OCI-M2 (cell line): ENCODE data around the gene NGEF.

Experiments used
- DNase-seq: peaks from one replicate; lab custom pipeline; 2025; ENCODE audit not compliant: unreplicated experiment; lab: John Stamatoyannopoulos, UW

Gene NGEF

DNA sequence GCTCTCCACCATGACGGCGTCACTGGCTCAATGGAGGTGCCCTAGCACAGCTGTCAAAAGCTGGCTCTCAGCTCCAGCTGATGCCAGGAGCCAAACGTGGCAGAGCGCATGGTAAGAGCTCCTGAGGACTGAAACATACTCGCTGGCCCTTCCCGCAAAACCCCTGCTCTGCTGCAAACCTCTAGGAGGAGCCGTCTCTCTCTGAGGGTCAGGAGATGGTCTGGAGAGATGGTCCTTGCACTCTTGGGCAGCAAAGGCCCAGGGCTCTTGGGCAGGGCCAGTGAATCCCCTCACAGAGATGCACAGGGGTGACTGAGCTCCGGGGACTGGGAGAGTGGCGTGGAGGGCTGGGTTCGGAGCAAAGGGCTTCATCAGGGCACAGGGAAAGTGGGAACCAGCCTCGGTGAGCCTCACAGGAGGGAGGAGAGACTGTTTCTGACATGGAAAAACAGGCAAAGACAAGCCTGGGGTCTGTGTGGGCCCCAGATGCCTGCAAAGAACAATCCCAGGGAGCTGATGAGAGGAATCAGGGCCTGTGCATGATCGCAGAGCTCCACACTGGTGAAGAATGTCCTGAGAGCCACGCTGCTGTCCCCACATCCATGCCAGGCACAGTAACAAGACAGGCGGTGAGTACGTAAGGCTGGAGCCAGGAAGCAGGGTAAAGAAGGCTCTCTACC, 125.7 kb downstream of the NGEF start:
- DNase-seq, result no peak

DNA sequence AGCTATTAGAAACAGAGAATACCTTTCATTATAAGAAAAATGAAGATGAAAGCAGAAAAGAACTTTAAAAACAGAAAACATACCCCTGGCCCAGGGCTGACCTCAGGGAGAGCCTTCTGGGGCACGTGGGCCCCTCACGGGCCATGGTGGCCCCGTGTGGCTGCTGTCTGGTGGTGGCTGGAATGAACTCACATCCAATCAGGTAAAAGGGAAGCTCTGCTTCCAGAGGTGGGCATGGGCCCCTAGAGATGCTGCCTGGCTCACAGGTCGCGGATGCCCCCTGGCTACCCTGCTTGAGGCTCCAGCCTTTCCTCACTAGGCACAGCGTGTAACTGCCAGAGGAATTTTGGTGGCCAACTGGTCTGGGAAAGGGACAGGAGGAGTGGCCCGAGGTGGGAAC, 126.4 kb downstream of the NGEF start:
- no peak for DNase-seq

DNA sequence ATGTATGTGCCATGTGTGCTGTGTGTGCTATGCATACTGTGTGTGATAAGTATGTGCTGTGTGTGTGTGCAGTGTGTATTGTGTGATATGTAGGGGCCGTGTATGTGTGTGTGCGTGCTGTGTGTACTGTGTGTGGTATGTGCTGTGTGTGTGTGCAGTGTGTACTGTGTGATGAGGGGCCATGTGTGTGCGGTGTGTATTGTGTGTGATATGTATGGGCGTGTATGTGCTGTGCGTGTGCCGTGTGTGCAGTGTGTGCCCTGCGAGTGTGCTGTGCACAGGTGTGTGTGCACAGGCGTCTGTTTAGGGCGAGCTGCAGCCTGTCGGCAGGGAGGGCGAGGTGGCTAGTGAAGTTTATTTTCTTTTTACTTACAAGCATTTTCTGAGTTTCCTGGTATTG, 126.9 kb downstream of the NGEF start:
- DNase-seq, result no peak

DNA sequence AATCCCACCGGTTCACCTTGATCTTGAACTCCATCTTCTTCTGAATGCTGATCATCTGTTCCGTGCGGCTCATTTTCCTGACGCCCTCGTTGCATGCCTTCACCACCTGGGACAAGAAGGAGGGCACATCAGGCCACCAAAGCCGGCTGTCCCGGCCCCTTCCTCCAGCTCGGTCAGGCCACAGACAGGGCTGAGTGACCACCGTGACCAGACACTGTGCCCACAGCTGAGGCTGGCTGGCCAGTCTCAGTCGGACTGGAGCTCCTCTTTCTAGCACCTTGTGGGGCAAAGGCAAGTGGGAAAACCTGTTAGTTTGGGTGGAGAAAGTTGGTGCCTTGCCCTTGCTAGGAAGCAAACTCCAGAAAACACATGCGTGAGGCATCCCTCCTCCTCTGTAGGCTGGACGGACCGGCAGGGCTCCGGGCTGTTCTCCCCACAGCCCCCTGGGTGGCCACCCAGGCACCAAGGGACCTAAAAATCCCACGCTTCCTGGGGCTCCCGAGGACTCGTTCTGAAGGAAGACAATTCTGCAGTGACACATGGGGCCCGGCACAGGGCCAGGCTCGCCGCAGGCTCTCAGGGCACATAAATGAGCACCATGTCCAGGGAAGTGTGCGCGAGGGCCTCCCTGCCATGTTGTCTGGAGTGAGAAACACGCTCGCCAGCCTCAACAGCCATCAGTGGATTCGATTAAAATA, 127.6 kb downstream of the NGEF start:
- DNase-seq, result no peak

DNA sequence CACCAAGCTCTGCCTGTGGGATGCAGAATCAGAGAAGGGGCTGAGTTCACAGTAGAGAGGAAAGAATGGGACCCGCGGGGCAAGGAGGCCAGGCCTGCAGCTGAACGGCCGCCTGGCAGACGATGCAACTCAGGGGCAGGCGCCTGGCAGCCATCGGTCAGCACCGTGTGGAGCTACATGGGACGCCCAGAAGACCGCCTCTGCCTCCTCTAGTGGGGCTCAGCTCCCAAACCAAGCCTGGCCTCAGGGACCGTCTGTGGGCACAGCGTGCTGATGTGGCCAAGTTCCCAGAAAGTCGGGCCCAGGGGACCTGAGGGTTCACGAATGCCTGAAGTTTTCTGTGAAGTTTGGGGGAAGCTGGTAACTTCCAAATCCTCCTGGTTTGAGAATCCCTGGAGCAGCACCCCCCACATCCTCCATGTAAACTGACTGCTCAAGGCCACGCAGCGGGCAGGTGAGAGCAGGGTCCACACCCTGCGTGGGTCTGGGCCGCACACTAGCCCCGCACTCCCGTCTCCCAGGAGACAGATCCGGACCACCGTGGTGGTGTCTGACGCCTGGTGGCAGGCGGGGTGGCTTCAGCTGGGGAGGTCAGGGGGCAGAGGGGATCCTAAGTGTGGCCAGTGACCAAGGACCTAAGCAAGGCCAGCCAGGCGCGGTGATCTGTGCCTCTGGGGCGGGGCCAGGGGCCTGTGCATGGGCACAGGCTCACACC, 128.3 kb downstream of the NGEF start:
- DNase-seq, result no peak

DNA sequence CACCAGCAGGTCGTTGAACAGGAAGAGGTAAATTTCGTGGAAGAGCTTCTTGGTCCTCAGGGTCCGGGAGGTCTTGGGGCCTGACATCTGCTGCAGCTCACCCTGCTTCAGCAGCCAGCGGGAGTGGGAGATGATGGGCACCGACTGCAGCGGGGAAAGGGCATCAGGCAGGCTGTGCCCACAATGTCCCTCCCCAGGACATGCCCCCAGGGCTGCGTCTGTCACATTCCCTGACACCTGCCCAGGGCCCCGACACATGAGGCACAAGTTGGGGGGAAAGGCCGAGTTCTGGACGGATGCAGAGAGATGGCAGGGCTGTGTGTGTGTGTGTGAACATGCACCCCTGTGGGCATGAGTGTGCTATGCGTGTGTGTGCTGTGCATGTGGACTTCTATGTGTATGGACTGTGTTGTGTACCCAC, 129.0 kb downstream of the NGEF start:
- DNase-seq, result no peak

DNA sequence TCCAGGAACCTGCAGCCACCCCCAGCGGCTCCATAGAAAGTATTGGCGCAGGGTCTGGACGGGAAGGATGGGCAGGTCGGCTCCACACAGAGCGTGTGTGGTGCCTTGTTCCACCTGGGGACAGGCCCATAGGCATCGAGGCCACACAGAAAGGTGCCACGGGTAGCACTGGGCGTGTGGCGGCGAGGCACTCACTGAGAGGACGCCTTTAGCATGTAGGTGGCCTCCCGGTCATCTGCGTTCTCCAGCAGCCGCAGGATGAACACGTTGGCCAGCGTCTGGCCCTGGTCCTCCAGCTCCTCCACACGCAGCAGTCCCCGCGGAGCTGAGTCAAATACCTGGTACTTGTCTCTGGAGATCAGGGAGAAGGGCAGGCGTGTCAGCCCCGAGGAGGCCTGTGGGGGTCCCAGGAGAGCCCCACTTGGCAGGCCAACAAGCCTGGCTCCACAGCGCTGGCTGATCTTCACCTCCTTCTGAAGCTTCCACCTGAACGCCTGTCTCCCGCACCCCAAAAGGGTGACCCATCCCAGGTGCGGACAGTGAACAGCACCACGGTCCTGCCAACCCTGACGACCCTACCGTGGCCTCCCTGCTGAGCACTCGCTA, 129.8 kb downstream of the NGEF start:
- DNase-seq, result no peak

DNA sequence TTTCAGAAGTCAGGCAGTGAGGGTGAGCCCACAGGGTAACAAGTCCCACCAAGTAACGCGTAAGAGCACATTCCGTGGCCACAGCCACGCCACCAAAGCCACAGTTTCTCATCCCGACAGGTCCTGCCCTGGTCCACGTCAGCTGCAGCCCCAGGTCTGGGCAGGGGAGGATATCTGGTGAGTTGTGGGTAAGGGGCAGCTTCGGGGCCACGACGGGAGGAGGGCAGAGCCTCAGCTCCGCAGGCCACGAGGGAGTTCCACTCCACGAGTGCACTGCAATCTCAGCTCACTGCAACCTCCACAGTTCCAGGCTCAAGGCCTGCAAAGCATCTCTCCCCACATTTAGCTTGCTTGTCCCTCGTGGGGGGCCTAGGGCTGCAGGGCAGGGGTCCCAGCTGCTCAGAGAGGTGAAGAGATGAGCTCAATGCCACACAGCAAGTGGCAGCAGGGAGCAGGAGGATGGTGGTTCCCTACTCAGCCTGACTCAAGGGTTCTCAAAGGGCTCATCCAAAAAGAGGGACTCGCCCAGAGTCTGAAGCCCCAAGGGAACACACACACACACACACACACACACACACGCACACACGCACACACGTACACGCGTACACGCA, 130.4 kb downstream of the NGEF start:
- DNase-seq, result no peak

DNA sequence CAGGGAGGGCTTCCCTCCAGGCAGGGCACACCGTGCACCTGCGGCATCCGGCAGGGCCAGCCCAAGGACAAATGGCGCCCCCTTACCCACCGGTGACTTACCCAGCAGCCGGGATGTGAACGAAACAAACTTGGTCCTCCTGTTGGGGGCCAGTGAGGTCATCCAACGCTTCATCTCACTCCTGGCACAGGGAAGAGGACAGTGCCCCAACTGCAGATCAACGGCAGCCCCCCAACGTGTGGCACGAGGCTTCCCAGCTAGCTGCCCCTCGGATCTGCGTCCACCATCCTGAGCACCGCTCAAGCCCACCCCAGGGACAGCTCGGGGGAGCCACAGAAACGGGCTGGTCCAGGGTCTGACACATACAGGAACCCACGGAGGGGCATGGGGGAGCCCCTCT, 131.0 kb downstream of the NGEF start:
- DNase-seq, result no peak

DNA sequence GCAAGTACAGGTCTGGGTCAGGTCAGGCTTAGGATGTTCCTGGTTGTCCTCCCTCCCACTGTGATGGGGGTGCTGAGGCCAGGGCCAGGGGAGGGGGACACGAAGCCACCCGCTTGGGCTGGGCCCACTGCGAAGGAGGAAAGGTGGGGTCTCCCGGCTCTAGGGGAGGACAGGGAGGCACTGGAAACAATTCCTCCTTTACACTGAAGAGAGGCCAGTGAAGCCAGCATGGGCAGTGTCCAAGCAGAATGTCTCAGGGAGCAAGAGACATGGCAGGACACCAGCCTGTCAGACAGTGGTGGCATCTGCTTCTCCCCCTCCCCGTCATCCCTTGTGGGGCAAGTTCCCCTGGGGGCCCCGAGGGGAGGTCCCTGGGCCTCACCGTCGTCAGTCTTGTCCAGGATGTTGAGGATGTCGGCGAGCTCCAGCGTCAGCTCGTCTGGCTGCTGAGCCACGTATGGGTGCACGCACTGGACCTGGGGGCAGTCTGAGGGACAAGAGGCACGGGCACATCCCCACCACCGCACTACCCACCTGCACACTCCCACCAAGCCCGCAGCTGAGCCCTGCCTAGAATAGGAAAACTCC, 132.2 kb downstream of the NGEF start:
- DNase-seq, result no peak

DNA sequence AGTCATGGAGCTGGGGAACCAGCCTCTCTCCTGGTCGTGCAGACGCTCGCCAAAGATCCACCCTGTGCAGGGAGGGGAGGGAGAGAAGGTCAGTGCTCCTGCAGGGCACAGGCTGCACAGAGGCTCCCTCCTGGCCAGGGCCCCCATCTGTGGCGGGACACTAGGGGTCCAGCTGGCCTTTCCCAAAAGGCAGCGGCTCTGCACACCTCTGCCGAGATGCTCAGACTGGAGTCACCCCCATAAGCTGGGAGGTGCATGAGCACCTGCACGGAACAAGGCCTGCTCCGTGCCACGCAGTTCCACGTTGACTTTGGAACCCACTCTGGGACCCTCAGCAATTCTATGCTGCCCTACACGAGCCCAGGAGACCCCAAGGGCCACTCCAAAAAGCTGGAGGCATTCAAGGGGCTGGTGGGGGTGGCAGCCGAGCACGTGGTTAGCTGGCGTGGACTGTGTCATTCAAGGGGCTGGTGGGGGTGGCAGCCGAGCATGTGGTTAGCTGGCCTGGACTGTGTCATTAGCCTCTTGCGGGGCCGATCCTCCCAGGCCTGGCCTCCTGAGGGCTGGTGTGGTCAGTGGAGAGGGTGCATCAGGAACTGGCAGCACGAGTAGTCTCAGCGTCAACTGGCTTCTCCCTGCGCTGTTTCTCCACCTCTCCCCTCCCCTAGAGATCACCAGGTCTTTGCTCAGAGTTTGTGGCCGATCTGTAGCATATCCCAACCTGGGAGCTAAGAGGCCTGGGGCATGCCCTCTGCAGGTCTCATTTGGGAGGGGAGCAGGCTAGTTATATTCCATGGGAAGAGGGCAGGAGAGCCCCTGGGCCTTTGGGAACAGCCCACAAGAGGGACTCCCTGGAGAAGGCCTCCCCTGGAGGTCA, 133.2 kb downstream of the NGEF start:
- DNase-seq, result no peak

DNA sequence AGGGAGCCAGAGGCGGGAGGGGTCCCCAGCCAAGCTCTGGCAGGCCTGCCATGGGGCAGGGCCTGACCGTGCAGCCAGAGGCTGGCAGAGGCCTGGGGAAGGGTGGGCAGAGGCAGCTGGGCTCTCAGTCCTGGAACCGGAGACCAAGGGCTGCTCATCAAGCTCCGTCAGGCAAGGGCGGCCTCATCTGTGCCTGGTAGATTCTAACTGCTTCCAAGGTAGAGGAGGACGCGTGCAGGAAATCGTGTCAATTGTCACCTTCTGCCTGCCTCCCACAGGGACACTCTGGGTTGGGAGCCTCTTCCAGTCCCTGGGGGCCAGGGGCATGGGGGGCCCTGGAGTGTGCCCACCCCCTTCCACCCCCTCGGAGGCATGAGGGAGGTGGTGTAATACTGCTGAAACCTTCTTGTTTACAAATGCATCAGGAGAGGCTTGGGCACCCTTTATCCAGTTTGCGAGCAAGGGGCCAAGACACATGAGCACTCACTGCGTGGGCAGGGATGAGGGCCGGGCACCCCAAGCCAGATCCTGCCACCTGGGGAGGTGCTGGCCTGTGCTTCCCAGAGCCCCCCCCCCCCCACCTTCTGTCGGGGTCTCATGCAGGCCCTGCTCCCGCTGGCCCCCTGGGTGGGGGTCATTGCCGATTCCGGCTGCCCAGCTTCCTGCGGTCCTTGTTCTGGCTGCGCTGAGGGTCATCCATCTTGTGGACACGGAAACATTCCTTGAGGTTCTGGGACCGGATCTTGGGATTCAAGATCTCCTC, 134.0 kb downstream of the NGEF start:
- DNase-seq, result no peak

DNA sequence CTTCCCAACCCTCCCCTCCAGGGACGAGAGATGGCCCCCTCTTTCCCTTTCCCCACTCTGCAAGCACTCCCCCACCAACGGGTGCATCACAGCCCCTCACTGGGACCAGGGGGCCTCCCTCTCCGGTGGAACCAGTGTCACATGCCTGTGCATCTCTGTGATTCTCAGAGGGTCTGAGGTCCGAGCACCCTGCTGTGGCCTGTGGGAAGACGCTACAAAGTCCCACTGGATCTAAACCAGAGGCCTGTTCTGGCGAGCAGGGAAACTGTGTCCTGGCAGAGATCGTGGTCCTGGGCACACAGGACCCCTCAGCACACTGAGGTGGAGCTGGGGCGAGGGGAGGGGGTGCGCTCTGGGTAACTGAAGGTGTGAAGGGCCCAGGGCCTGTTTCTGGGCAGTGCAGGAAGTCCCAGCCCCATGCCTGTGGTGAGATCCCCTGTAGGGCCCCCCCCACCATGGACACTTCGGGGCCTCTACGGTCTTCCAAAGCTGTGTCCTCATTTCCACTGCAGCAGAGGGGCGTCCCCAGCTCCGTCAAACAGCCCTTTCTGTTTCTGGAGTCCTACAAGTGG, 135.0 kb downstream of the NGEF start:
- DNase-seq, result no peak

DNA sequence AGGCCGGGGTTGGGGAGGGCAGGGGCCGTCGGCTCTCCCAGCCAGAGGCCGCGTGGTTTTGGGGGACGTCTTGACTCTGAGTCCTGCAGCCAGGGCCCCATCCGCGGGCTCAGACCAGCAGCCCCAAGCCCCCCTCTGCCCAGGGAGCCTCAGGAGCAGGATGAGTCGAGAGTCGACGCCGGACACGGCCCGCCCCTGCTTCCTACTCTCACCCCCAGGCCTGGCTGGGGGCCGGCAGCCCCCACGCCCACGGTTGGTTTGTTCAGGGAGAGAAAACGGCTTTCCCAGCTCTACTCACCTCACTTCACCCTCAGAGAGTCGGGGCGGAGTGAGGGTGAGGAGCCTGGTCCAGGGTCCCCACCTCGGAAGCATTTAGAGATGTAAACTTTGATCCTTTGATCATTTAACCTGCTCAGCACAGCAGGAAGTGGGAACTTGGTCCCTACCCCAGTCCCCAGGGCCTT, 136.0 kb downstream of the NGEF start:
- no peak for DNase-seq

DNA sequence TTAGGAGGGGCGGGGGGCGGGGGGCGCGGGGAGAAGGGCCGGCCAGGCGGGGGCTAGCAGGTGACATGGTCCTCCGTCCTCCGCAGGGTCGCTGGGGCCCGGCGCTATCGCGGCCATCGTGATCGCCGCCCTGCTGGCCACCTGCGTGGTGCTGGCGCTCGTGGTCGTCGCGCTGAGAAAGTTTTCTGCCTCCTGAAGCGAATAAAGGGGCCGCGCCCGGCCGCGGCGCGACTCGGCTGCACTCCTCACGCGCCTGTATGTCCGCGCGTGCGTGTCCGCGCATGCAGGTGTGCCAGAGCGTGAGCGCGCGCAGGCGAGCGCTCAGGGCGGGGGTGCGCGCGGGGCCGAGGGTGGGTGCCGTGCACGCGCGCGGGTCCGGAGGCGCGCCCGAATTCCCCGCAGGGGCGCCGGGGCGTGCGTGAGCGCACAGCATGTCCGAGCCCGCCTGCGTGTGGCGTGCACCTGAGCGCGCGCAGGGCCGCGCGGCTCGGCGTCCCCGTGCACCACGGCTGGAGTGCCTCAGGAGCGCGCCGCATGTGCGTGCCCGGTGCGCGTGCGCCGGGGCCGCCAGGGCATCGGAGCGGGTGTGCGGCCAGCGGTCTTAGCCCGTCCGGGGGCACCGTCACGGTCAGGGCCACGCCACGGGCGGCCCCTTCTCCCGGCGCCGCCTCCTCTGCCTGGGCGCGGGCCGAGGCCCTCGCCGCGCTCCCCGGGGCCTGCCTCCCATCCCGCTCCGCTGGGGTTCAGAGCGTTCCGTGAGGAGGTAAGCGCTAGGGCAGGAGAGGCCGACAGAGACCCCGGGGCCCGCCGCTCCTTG, 136.7 kb downstream of the NGEF start:
- DNase-seq, result no peak

DNA sequence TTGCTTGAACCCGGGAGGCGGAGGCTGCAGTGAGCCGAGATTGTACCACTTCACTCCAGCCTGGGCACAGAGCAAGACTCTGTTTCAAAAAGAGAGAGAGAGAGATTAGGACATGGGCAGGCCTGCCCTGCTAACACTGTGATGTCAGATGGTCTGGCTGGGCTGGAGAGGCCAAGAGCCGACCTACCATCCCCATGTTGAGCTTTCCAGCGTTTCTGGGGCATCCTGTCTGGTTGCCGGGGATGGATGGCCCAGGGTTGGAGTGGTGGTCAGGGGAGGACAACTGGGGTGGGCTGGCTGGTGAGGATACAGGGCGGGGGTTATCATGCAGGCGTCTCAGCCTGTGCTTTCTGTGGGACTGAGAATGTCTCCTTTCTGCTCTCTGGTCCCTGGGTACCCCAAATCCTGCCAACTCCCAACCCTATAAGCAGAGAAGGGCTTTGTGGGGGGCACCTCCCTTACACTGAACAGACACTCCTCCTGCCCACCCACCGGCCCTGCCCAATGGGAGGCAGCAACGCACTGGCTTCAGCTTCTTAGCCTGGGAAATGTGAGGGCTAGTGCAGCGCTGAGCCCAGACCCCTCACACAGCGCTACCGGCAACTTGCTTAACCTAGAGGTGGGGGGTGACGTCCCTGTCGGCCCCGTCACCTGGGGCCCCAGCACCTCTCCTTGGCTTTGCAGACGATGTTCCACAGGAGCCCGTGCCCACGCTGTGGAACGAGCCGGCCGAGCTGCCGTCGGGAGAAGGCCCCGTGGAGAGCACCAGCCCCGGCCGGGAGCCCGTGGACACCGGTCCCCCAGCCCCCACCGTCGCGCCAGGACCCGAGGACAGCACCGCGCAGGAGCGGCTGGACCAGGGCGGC, 137.6 kb downstream of the NGEF start:
- DNase-seq, result no peak

DNA sequence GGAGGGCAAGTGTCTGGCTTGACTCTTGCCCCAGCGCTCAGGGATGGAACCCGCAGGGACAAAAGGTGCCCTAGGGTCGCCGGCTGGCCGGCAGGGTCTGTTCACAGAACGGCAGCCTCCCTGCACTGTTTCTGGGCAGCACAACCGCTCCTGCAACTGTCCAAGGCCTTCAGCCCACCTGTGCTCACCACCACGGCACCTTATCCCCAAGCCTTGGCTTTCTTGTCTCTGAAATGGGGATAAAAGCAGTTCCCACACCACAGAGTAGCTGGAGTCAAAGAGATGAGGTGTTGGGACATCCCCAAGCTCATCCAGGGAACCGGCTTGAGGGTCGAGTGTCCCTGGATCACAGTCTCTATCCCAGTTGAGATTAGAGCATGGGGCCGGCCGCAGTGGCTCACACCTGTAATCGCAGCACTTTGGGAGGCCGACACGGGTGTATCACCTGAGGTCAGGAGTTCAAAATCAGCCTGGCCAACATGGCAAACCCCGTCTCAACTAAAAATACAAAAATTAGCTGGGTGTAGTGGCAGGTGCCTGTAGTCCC, 138.3 kb downstream of the NGEF start:
- no peak for DNase-seq
